WERI-Rb-1 (cell line): ENCODE results near the gene EPHA5.

Experiments
- DNase-seq: peaks from one replicate; pipeline ENCODE4 v3.0.0-alpha.2; 2020
- H3K27ac ChIP-seq: fragments of 250-450 bp; sonication (Bioruptor Pico); 2 replicates; pipeline ENCODE4 v1.5.1; 2020; ENCODE audit warnings: mild to moderate bottlenecking, moderate library complexity
- H3K27me3 ChIP-seq: fragments of 250-450 bp; sonication (Bioruptor Pico); 2 replicates; pipeline ENCODE4 v1.5.1; 2021; ENCODE audit warnings: mild to moderate bottlenecking, low read depth, moderate library complexity; ENCODE audit not compliant: insufficient read depth, severe bottlenecking
- H3K36me3 ChIP-seq: fragments of 250-450 bp; sonication (Bioruptor Pico); 2 replicates; pipeline ENCODE4 v1.5.1; 2020; ENCODE audit warnings: mild to moderate bottlenecking, moderate library complexity
- H3K4me3 ChIP-seq: 2 replicates; pipeline ENCODE4 v1.5.1; 2011; ENCODE audit warnings: low read depth, mild to moderate bottlenecking, control low read depth, low read length
- H3K9me3 ChIP-seq: fragments of 250-450 bp; sonication (Bioruptor Pico); 2 replicates; pipeline ENCODE4 v1.5.1; 2021; ENCODE audit warnings: mild to moderate bottlenecking, moderate library complexity; ENCODE audit not compliant: severe bottlenecking
- TF ChIP-seq, protein P1 (sequence below): IDR thresholded peaks from 2 replicates; pipeline ENCODE4 v1.5.1; 2011; ENCODE audit warnings: low read depth, mild to moderate bottlenecking, control low read depth, inconsistent platforms, low read length

EPHA5 gene

DNA sequence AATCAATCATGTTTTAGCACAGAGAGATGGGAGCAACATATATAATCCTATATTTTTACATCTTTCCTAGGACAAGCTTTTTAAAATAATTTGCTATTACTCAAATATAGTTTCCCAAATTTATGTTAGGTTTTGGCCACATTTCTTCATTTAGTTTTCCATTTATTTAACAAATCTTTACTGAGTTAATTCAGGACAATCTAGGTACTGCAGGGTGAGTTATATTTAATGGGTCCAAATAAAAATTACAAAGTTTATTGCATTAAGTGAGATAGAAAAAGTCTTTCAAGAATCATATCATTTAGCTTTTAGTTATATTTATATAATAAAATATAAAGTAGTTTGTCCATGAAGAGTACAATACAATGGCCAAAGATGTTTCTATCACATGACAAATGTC is 269.2 kb downstream of the EPHA5 start:
- Histone ChIP-seq H3K36me3 (no peaks in the 10 kb centered on the region), H3K9me3 (no peaks in the 10 kb centered on the region), H3K27ac (no peak overlapping the region), H3K27me3 (no peaks in the 10 kb centered on the region), H3K4me3 (no peak overlapping the region)
- TF ChIP-seq, protein P1, sequence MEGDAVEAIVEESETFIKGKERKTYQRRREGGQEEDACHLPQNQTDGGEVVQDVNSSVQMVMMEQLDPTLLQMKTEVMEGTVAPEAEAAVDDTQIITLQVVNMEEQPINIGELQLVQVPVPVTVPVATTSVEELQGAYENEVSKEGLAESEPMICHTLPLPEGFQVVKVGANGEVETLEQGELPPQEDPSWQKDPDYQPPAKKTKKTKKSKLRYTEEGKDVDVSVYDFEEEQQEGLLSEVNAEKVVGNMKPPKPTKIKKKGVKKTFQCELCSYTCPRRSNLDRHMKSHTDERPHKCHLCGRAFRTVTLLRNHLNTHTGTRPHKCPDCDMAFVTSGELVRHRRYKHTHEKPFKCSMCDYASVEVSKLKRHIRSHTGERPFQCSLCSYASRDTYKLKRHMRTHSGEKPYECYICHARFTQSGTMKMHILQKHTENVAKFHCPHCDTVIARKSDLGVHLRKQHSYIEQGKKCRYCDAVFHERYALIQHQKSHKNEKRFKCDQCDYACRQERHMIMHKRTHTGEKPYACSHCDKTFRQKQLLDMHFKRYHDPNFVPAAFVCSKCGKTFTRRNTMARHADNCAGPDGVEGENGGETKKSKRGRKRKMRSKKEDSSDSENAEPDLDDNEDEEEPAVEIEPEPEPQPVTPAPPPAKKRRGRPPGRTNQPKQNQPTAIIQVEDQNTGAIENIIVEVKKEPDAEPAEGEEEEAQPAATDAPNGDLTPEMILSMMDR = no peak
- DNase-seq = no peak

DNA sequence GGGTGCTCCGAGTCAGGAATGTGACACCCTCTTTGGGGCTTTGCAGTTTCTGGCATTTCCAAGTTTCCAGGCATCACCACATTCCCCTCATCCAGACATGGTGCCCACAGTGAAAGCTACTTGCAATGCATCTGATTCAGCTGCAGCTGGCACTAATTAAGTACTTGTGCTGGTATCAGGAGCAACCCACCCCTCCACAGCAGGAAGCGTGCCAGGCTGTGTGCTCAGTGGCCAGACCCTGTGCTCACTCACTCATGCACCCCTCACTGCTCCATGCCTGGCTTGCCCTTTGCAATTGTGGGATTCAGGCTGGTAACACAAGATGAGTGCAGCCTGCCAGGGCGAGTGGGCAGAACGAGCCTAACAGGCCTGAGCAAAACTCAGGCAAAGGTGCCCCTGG is 271.2 kb downstream of the EPHA5 start:
- Histone ChIP-seq H3K27me3 (no peaks in the 10 kb centered on the region), H3K9me3 (no peaks in the 10 kb centered on the region), H3K4me3 (no peak overlapping the region), H3K36me3 (no peaks in the 10 kb centered on the region), H3K27ac (no peak overlapping the region)
- no peak for DNase-seq
- TF ChIP-seq, protein P1 = no peak

DNA sequence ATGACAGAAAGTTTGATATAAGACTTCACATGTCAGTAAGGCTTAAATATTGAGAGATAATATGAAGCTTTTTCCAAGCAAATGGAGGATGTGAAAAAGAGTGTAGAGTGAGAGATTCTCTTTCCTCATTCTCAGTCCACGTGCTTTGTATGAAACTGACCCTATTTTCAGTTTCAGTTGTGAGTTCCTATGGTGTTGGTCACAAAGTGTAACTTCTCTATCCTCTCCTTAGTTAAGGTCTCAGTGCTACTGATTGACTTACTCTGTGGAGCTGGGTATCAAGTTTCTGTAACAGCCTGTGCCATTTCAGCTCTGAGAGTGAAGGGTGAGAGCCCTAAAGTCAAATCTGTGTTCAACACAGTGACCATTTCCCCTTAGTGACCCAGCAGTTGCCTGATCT is 277.2 kb downstream of the EPHA5 start:
- H3K4me3 ChIP-seq = no peak overlapping the region
- no peaks in the 10 kb centered on the region for H3K36me3 ChIP-seq
- H3K9me3 ChIP-seq = no peaks in the 10 kb centered on the region
- no peak for DNase-seq
- no peaks in the 10 kb centered on the region for H3K27me3 ChIP-seq
- no peak overlapping the region for H3K27ac ChIP-seq
- TF ChIP-seq, protein P1 = no peak

DNA sequence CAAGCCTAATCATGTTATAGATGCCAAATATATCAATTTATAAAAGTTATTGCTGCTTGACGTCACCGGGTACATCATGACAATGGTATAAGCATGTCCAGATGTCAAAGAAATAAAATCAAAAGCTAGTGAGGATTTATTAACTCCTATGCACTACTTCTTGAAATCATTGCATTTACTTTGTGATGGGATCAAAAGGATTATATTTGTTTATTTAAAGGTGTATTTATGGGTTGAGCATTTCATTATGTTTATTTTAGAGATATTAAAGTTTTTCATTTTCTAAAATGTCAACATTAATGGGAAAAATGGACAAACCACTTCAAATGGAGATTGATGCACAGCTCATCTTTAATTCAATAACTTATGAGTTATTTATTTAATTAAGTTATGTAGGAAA is 277.8 kb downstream of the EPHA5 start:
- H3K27me3 ChIP-seq = no peaks in the 10 kb centered on the region
- no peak overlapping the region for H3K27ac ChIP-seq
- no peaks in the 10 kb centered on the region for H3K36me3 ChIP-seq
- H3K9me3 ChIP-seq = no peaks in the 10 kb centered on the region
- H3K4me3 ChIP-seq = no peak overlapping the region
- TF ChIP-seq, protein P1 = no peak
- no peak for DNase-seq

DNA sequence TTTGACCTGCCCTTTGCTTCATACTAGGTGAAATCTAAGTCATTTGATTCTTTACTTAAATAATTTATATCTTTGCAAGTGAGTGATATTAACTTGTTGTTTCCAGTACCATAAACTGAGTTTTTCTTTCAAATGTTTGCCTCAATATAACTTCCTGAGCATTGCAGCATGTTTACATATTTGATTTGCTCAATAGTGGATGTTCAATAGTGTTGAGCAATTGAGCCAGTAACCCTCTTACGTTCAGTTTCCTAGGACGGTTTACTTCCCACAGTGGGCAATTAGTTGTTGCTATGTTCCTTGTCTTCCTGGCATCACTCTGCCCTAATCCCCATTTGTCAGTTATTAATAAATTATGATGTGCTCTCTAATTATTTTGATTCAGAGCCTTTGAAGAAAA is 278.5 kb downstream of the EPHA5 start:
- H3K9me3 ChIP-seq = no peaks in the 10 kb centered on the region
- TF ChIP-seq, protein P1 = no peak
- H3K4me3 ChIP-seq = no peak overlapping the region
- H3K36me3 ChIP-seq = no peaks in the 10 kb centered on the region
- H3K27me3 ChIP-seq = no peaks in the 10 kb centered on the region
- DNase-seq = no peak
- no peak overlapping the region for H3K27ac ChIP-seq

DNA sequence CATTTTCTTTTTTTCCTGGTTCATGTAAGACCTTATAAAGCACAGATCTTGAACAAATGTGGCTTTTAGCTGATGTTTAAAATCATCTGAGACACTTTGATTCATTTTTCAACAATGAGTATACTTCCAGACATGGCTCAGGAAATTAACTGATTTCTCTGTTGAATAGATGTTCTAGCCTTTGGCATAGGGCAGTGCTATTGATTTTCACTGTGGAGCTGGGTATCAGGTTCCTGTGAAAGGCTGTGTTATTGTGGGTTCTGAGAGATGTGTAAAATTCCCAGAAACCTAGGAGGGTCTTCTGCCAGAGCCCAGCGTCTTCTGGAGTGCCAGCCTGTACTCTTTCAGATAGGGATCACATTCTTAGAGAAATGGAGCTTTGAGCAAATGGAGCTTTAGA is 278.9 kb downstream of the EPHA5 start:
- Histone ChIP-seq H3K27ac (no peak overlapping the region), H3K27me3 (no peaks in the 10 kb centered on the region), H3K36me3 (no peaks in the 10 kb centered on the region), H3K9me3 (no peaks in the 10 kb centered on the region), H3K4me3 (no peak overlapping the region)
- no peak for DNase-seq
- TF ChIP-seq, protein P1 = no peak
